GM12878 (cell line): ENCODE results near the gene SIL1. TPM values are rescaled to one million over a fixed set of nuclear protein-coding genes. Genes with fewer than 3 reads are reported as not detected.

Experiments
- ATAC-seq: fragments of 200-7000 bp; cut with Tn5 transposase; 3 replicates; pipeline ENCODE4 v1.9.1; 2020; ENCODE audit warnings: mild to moderate bottlenecking, moderate library complexity
- BruUV-seq: library from RNA; stranded (reverse); fragments of 400-500 nt; replicated peaks from 2 replicates; lab custom pipeline; 2021; lab: Mats Ljungman, UMichigan
- CTCF ChIA-PET: fragments of 300-600 bp; sonication (Branson Sonifier 250); formaldehyde crosslinking; extraction: SDS; loops from one replicate; lab custom pipeline; 2021; ENCODE audit warnings: inconsistent platforms; lab: Yijun Ruan, JAX
- POLR2A ChIA-PET: fragments of 350-600 bp; formaldehyde crosslinking; extraction: SDS; loops from one replicate; lab custom pipeline; 2021; ENCODE audit warnings: inconsistent platforms; lab: Charles Lee
- RAD21 ChIA-PET: fragments of 300-600 bp; sonication (Branson Sonifier 250); formaldehyde crosslinking; loops from one replicate; lab custom pipeline; 2023; ENCODE audit warnings: antibody characterized with exemption; ENCODE audit not compliant: unreplicated experiment; lab: Charles Lee
- SMC1A ChIA-PET: fragments of 300-600 bp; sonication (Branson Sonifier 250); formaldehyde crosslinking; loops from one replicate; lab custom pipeline; 2023; ENCODE audit not compliant: unreplicated experiment, uncharacterized antibody; lab: Charles Lee
- DNase-seq: peaks from one replicate; pipeline ENCODE4 v3.0.0-alpha.2; 2011; ENCODE audit warnings: low read depth, low spot score
- FAIRE-seq: peaks from 3 replicates; lab custom pipeline; 2011; peaks lifted over from hg19 to GRCh38; lab: Jason Lieb, UNC
- H2AFZ ChIP-seq: 2 replicates; pipeline ENCODE4 v1.6.0; 2011; ENCODE audit warnings: low read depth, low read length, control low read depth; ENCODE audit not compliant: control insufficient read depth
- H3K27ac ChIP-seq: 2 replicates; pipeline ENCODE4 v1.5.1; 2011; ENCODE audit warnings: control low read depth; ENCODE audit not compliant: control insufficient read depth, insufficient read depth
- H3K27me3 ChIP-seq, 2 experiments: replicated peaks in 1 of 2; 2 replicates each; pipeline versions ENCODE4 v1.6.0 to v1.6.1; 2011; ENCODE audit warnings: low read length in 1 of 2; ENCODE audit not compliant: control insufficient read depth in 2 of 2, insufficient read depth in 2 of 2
- H3K36me3 ChIP-seq, 2 experiments: 2 replicates each; pipeline ENCODE4 v1.5.1; 2011; ENCODE audit warnings: low read length in 1 of 2; ENCODE audit not compliant: control insufficient read depth in 2 of 2, insufficient read depth in 2 of 2
- H3K4me1 ChIP-seq: 2 replicates; pipeline ENCODE4 v1.6.1; 2011; ENCODE audit warnings: mild to moderate bottlenecking, low read length, moderate library complexity, mixed read lengths; ENCODE audit not compliant: control insufficient read depth, insufficient read depth
- H3K4me2 ChIP-seq: 2 replicates; pipeline ENCODE4 v1.6.0; 2011; ENCODE audit warnings: control low read depth; ENCODE audit not compliant: control insufficient read depth, insufficient read depth
- H3K4me3 ChIP-seq: fragments of 200-600 bp; sonication (generic); 2 replicates; pipeline ENCODE4 v1.5.1; 2016
- H3K79me2 ChIP-seq: 2 replicates; pipeline ENCODE4 v1.6.0; 2011; ENCODE audit warnings: low read length; ENCODE audit not compliant: control insufficient read depth, insufficient read depth
- H3K9ac ChIP-seq: 2 replicates; pipeline ENCODE4 v1.8.0; 2011; ENCODE audit warnings: low read length, control low read depth, mixed read lengths; ENCODE audit not compliant: control insufficient read depth, insufficient read depth
- H3K9me3 ChIP-seq: replicated peaks from 3 replicates; pipeline ENCODE4 v1.5.1; 2011; ENCODE audit warnings: mild to moderate bottlenecking, low read length; ENCODE audit not compliant: control insufficient read depth, insufficient read depth
- H4K20me1 ChIP-seq: 2 replicates; pipeline ENCODE4 v1.6.0; 2011; ENCODE audit not compliant: control insufficient read depth, insufficient read depth
- ASH2L ChIP-seq: fragments of 300-600, 200-600 bp; sonication (generic); IDR thresholded peaks from 2 replicates; pipeline ENCODE4 v1.6.1; 2017; ENCODE audit warnings: low read depth, mild to moderate bottlenecking, borderline replicate concordance
- BMI1 ChIP-seq: fragments of 450-650 bp; IDR thresholded peaks from 2 replicates; pipeline ENCODE4 v1.6.1; 2016; ENCODE audit warnings: mild to moderate bottlenecking, moderate library complexity, borderline replicate concordance
- CHD2 ChIP-seq: IDR thresholded peaks from 2 replicates; pipeline ENCODE4 v1.6.1; 2011; ENCODE audit warnings: low read depth, low read length, improper control_type of control experiment, borderline replicate concordance
- HSF1 ChIP-seq: fragments of 150-350 bp; IDR thresholded peaks from 2 replicates; pipeline ENCODE4 v1.6.1; 2014; ENCODE audit warnings: mild to moderate bottlenecking, low read depth, low read length
- IKZF1 ChIP-seq: fragments of 450-650 bp; conservative IDR thresholded peaks from 2 replicates; pipeline ENCODE4 v1.6.1; 2017; ENCODE audit warnings: antibody characterized with exemption, mild to moderate bottlenecking
- IRF3 ChIP-seq: fragments of 450-650 bp; IDR thresholded peaks from 2 replicates; pipeline ENCODE4 v1.6.1; 2014; ENCODE audit warnings: mild to moderate bottlenecking
- LARP7 ChIP-seq: fragments of 450-650 bp; IDR thresholded peaks from 2 replicates; pipeline ENCODE4 v1.6.1; 2017; ENCODE audit warnings: mild to moderate bottlenecking
- NRF1 ChIP-seq: conservative IDR thresholded peaks from 2 replicates; pipeline ENCODE4 v1.6.1; 2011; ENCODE audit warnings: mild to moderate bottlenecking, low read depth, low read length, improper control_type of control experiment
- SIX5 ChIP-seq: IDR thresholded peaks from 2 replicates; pipeline ENCODE4 v1.6.1; 2011; ENCODE audit warnings: mild to moderate bottlenecking, low read depth, low read length, moderate library complexity; ENCODE audit not compliant: severe bottlenecking
- SKIL ChIP-seq: fragments of 450-650 bp; IDR thresholded peaks from 2 replicates; pipeline ENCODE4 v1.6.1; 2017; ENCODE audit warnings: mild to moderate bottlenecking, low read depth, inconsistent platforms; ENCODE audit not compliant: poor library complexity, severe bottlenecking
- STAT1 ChIP-seq: fragments of 450-650 bp; conservative IDR thresholded peaks from 2 replicates; pipeline ENCODE4 v1.6.1; 2014; ENCODE audit warnings: antibody characterized with exemption, mild to moderate bottlenecking
- TBL1XR1 ChIP-seq: IDR thresholded peaks from 2 replicates; pipeline ENCODE4 v1.6.1; 2012; ENCODE audit warnings: low read depth, low read length, improper control_type of control experiment
- WRNIP1 ChIP-seq: IDR thresholded peaks from 2 replicates; pipeline ENCODE4 v1.6.1; 2011; ENCODE audit warnings: low read depth, low read length, improper control_type of control experiment, borderline replicate concordance
- YBX1 ChIP-seq: fragments of 450-650 bp; IDR thresholded peaks from 2 replicates; pipeline ENCODE4 v1.6.1; 2016; ENCODE audit warnings: antibody characterized with exemption
- ZBTB4 ChIP-seq: fragments of 450-650 bp; formaldehyde crosslinking; IDR thresholded peaks from 2 replicates; pipeline ENCODE4 v1.4.0; 2022; ENCODE audit warnings: mild to moderate bottlenecking, moderate library complexity
- ZNF24 ChIP-seq: fragments of 450-650 bp; IDR thresholded peaks from 2 replicates; pipeline ENCODE4 v1.6.1; 2017; ENCODE audit warnings: antibody characterized with exemption, mild to moderate bottlenecking
- ZNF274 ChIP-seq: IDR thresholded peaks from one replicate; pipeline ENCODE4 v1.8.0; 2011; ENCODE audit not compliant: insufficient read length, insufficient read depth
- WGBS: methylation state at CpG from one replicate; pipeline ENCODE4 v1.1.6; 2016; ENCODE audit warnings: low lambda C conversion rate; ENCODE audit not compliant: insufficient replicate concordance, insufficient coverage; ENCODE audit errors: missing lambda C conversion rate; 5-methylcytosine and 5-hydroxymethylcytosine counted together
- in situ Hi-C: fragments of 300-500 bp; cut with MboI; formaldehyde crosslinking; loops from 9 replicates; pipeline ENCODE4 v1.14.3; 2018; ENCODE audit warnings: mixed read lengths
- intact Hi-C: fragments of 100-400 bp; cut with micrococcal nuclease; formaldehyde crosslinking; loops from one replicate; pipeline ENCODE4 v1.14.2; 2022; ENCODE audit not compliant: unreplicated experiment
- polyA plus RNA-seq, 11 experiments: library from polyadenylated mRNA; depleted of rRNA in 4 of 11; unstranded in 6 of 11; stranded (reverse) in 5 of 11; fragments of >200 nt; fragmentation: Nextera tagmentation in 4 of 11; fragmentation: Illumina TruSeq in 1 of 11; extraction: Ambion mirVana in 4 of 11; extraction: Trizol in 1 of 11; gene quantifications; 1 replicate in 1 of 11; 2 replicates in 10 of 11; pipeline versions ENCODE4 v1.2.1 to v1.2.3, GENCODE V29; 2011 to 2016; ENCODE audit warnings: inconsistent platforms in 2 of 11, missing spikeins in 2 of 11, low read depth in 1 of 11
- total RNA-seq, 4 experiments: library from RNA; depleted of rRNA in 3 of 4; stranded (reverse); fragments of >200 nt in 3 of 4; fragmentation: Illumina TruSeq in 1 of 4; extraction: Trizol in 1 of 4; gene quantifications; 2 replicates each; pipeline versions ENCODE4 v1.2.1 to v1.2.3, GENCODE V29; 2013 to 2021

Gene SIL1
- total and polyA plus RNA-seq, 10 of the 15 experiments (the other 5 are each of a cell fraction or from before 2014, with no cell fraction given) = 4.1 to 49.8 (median 29.4) TPM

GRCh38 chr5:139103762-139104161 lies 94.4 kb downstream of the SIL1 start (continued):
- no peak for TF ChIP-seq SKIL
- no peak for TF ChIP-seq CHD2
- TF ChIP-seq ZNF274 = no peak
- no peak for TF ChIP-seq ZNF24
- TF ChIP-seq SIX5 = no peak
- no peak for TF ChIP-seq ASH2L
- no peak for TF ChIP-seq TBL1XR1
- TF ChIP-seq STAT1 = no peak

- no peaks in the 10 kb centered on the region for H3K27me3 ChIP-seq
- no peaks in the 10 kb centered on the region for H3K9me3 ChIP-seq
- intact Hi-C loops (no loop called here), in situ Hi-C loops (no loop called here)
- no peaks in the 10 kb centered on the region for H4K20me1 ChIP-seq
- H2AFZ ChIP-seq = no peak overlapping the region
- ChIA-PET RAD21 (interaction anchor here (0.6 kb wide), 1 partner anchor 14 kb away, joined by 3 read pairs; no protein-coding TSS in a partner anchor), SMC1A (interaction anchor here (1.0 kb wide), 1 partner anchor 150 kb away, joined by 3 read pairs; no protein-coding TSS in a partner anchor), CTCF (no interaction called here), POLR2A (interaction anchor here (1.7 kb wide), 1 partner anchor 20 kb away, joined by 3 read pairs; no protein-coding TSS in a partner anchor)
- no peaks in the 10 kb centered on the region for H3K4me1 ChIP-seq
- WGBS = 83% methylated on average over 3 of the region's 3 CpGs
- no peak for FAIRE-seq
- no peak for ATAC-seq
- H3K36me3 ChIP-seq = peaks cover 0 to 3% of the 10 kb centered on the region in 2 experiments; a peak in 2 of 4 replicates
- BruUV-seq = no TSS peak
- H3K27ac ChIP-seq = no peak overlapping the region
- H3K79me2 ChIP-seq = no peaks in the 10 kb centered on the region
- no peak for DNase-seq
- H3K9ac ChIP-seq = no peak overlapping the region
- no peak overlapping the region for H3K4me3 ChIP-seq
- H3K4me2 ChIP-seq = no peak overlapping the region
- no peak for TF ChIP-seq WRNIP1
- TF ChIP-seq HSF1 = no peak
- TF ChIP-seq BMI1 = no peak
- no peak for TF ChIP-seq IKZF1
- TF ChIP-seq YBX1 = no peak
- no peak for TF ChIP-seq ZBTB4 (CRISPR knock-in tag)
- TF ChIP-seq LARP7 = no peak
- TF ChIP-seq NRF1 = no peak
- TF ChIP-seq IRF3 = no peak
Measured at GRCh38 chr5:139100825-139101224, 97.3 kb downstream of the SIL1 start.
